ENCODE results near the gene FOXP1.
A peak's percentile ranks its signal among the peaks of the same experiment; 100 is the strongest.

Gene FOXP1

DNA sequence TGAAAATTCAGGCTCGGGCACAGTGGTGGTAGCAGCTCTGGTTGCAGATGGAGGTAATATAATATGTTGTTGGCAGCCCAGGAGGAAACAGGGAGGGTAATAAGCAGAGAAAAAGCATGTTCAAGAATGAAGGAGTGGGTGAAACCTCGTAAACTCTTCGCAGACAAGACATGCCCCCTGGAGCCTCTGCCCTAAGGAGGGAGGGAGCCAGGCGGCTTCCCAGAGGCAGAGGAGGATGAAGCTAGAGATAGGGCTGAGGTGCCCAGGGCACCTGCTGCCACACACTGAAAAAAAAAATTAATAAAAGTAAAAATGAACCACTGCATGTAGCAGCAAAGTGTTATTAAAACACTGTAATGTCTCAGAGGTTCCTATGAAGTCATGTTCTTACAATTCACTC lies 137.3 kb downstream of the FOXP1 start:
- Histone ChIP-seq H3K4me3 (ENCODE audit: low read depth in 1 of 2, low read length in 1 of 2) (no peak overlapping the region), H3K36me3 (no peaks in the 10 kb centered on the region), H3K4me1 (ENCODE audit: control insufficient read depth in 1 of 2, insufficient read depth in 1 of 2, low read depth in 1 of 2, low read length in 1 of 2) (peaks cover 79 to 80% of the 10 kb centered on the region in 2 experiments), H3K9me3 (no peaks in the 10 kb centered on the region), H3K27me3 (no peaks in the 10 kb centered on the region), H3K27ac (peak overlapping the region; percentile 99)
- TF ChIP-seq, protein P1, sequence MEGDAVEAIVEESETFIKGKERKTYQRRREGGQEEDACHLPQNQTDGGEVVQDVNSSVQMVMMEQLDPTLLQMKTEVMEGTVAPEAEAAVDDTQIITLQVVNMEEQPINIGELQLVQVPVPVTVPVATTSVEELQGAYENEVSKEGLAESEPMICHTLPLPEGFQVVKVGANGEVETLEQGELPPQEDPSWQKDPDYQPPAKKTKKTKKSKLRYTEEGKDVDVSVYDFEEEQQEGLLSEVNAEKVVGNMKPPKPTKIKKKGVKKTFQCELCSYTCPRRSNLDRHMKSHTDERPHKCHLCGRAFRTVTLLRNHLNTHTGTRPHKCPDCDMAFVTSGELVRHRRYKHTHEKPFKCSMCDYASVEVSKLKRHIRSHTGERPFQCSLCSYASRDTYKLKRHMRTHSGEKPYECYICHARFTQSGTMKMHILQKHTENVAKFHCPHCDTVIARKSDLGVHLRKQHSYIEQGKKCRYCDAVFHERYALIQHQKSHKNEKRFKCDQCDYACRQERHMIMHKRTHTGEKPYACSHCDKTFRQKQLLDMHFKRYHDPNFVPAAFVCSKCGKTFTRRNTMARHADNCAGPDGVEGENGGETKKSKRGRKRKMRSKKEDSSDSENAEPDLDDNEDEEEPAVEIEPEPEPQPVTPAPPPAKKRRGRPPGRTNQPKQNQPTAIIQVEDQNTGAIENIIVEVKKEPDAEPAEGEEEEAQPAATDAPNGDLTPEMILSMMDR (IDR thresholded peaks at IDR 0.05): no peak

DNA sequence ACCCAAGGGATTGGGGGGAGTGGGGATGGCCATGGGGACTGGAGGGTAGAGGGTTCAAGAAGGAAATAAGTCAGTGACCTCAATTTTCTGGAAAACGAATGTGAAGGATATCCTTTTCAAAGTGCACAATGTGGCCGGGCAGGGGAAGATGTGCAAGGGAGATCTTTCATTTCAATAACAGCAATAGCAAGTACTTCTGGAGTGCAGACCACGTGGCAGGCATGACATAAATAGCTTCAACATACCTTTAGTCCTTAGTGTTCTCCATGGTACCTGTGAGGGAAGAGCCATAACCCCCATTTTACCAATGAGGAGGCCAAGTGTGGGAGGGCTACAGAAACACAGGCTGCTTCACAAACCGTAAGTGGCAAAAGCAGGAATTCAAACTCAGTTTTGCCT lies 138.7 kb downstream of the FOXP1 start:
- peak overlapping the region; percentile 99 for H3K27ac ChIP-seq
- H3K9me3 ChIP-seq: no peaks in the 10 kb centered on the region
- H3K27me3 ChIP-seq: no peaks in the 10 kb centered on the region
- H3K4me3 ChIP-seq (ENCODE audit: low read depth in 1 of 2, low read length in 1 of 2): peak overlapping the region; percentile 55 to 57
- TF ChIP-seq, protein P1 (IDR thresholded peaks at IDR 0.05): no peak
- H3K36me3 ChIP-seq: no peaks in the 10 kb centered on the region
- H3K4me1 ChIP-seq (ENCODE audit: control insufficient read depth in 1 of 2, insufficient read depth in 1 of 2, low read depth in 1 of 2, low read length in 1 of 2): peaks cover 86 to 88% of the 10 kb centered on the region in 2 experiments

DNA sequence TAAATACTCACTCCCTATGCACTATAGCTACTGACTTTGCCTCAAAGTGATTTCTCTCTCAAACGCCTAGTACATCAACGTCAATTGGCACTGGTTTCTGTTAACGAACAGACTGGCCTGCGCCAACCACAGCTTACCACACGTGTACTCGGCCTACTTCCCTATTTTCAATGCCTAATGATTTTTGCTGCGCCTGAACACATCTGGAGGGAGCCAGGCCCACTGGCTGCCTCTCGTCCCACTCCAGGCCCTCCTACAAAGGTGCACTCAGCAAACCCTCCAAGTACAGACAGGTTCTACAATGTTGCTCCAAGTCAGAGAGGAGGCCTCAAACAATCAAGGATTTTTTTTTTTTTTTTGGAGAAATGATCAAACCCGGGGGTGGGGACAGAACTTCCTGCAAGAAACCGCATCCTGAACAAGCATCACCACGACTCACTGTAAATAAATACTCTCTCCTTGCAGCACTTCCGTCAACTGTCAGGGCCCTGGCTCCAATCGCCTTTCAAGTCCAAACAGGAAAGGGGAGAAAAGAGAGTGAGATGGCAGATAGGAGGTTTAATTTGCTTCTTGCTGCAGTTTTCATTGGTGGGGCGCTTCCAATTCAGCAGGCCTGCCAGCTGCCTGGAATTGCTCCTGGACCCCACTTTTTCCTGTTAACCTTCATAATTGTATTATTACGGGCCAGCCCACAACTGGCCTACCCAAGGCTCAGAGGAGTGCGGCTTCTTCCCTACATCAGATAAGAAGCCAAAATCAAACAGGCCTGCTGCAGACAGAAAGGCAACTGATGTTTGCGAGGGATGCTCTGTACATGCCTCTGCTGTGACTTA lies 139.3 kb downstream of the FOXP1 start:
- Histone ChIP-seq H3K36me3 (no peaks in the 10 kb centered on the region), H3K4me1 (ENCODE audit: control insufficient read depth in 1 of 2, insufficient read depth in 1 of 2, low read depth in 1 of 2, low read length in 1 of 2) (peaks cover 92 to 94% of the 10 kb centered on the region in 2 experiments), H3K27ac (peak overlapping the region; percentile 99), H3K4me3 (ENCODE audit: low read depth in 1 of 2, low read length in 1 of 2) (peak overlapping the region; percentile 55 to 57), H3K27me3 (no peaks in the 10 kb centered on the region), H3K9me3 (no peaks in the 10 kb centered on the region)
- TF ChIP-seq, protein P1 (IDR thresholded peaks at IDR 0.05): no peak

DNA sequence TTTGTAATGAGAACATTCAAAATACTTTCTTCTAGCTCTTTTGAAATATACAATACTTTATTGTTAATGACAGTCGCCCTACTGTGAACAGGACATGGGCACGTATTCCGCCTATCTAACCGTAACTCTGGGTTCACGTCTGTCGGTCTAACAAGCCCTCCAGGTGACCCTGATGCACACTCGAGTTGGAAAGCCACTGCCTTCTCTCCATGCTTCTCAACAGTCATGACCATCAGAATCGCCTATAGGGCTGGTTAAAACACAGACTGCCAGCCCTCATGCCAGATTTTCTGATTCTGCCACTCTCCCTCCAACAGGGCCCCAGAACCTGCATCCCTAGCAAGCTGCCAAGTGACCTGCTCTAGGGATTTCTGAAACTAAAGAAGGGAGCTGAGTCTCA lies 140.2 kb downstream of the FOXP1 start:
- peaks cover 100% of the 10 kb centered on the region in 2 experiments for H3K4me1 ChIP-seq (ENCODE audit: control insufficient read depth in 1 of 2, insufficient read depth in 1 of 2, low read depth in 1 of 2, low read length in 1 of 2)

DNA sequence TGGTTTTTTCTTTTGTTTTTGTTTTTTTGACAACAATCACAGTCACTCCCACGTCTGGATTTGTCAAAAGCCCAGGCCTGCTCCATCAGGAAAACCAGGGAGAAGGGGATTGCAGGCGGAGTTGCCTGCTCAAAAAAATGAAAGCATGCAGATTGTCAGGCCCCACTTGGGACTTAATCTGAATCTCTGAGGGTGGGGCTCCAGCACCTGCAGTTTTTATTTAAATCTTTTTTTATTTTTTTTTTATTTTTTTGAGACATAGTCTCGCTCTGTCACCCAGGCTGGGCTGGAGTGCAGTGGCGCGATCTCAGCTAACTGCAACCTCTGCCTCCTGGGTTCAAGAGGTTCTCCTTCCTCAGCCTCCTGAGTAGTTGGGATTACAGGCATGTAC lies 140.9 kb downstream of the FOXP1 start:
- H3K36me3 ChIP-seq: no peaks in the 10 kb centered on the region
- H3K27me3 ChIP-seq: no peaks in the 10 kb centered on the region
- peak overlapping the region; percentile 99 for H3K27ac ChIP-seq
- H3K4me3 ChIP-seq (ENCODE audit: low read depth in 1 of 2, low read length in 1 of 2): peak overlapping the region in 1 of 2 experiments; percentile 57
- no peaks in the 10 kb centered on the region for H3K9me3 ChIP-seq
- TF ChIP-seq, protein P1 (IDR thresholded peaks at IDR 0.05): no peak
- peaks cover 97 to 98% of the 10 kb centered on the region in 2 experiments for H3K4me1 ChIP-seq (ENCODE audit: control insufficient read depth in 1 of 2, insufficient read depth in 1 of 2, low read depth in 1 of 2, low read length in 1 of 2)

More for the DNA sequence above, 140.2 kb downstream of the FOXP1 start:
- no peaks in the 10 kb centered on the region for H3K9me3 ChIP-seq
- H3K36me3 ChIP-seq: no peaks in the 10 kb centered on the region
- TF ChIP-seq, protein P1 (IDR thresholded peaks at IDR 0.05): no peak
- H3K27ac ChIP-seq: peak overlapping the region; percentile 99
- peak overlapping the region; percentile 55 to 57 for H3K4me3 ChIP-seq (ENCODE audit: low read depth in 1 of 2, low read length in 1 of 2)
- H3K27me3 ChIP-seq: no peaks in the 10 kb centered on the region
